ENCODE measurements around the gene CYGB. TPM values are rescaled to one million over a fixed set of nuclear protein-coding genes. Genes with fewer than 3 reads are reported as not detected.

Gene CYGB
- total and polyA plus RNA-seq, 9 of the 15 experiments (the other 6 are each of a cell fraction or from before 2014, with no cell fraction given): 0.08 to 0.95 (median 0.18) TPM; not detected in 5

- no peak overlapping the region for H3K4me2 ChIP-seq (ENCODE audit: insufficient read depth, low read length)
- no peak overlapping the region for H3K4me3 ChIP-seq
- BruUV-seq (replicated peaks): no TSS peak
- H4K20me1 ChIP-seq (replicated peaks; ENCODE audit: control insufficient read depth, insufficient read depth, low read length): 0 out of 2 replicates have a peak, but pooled peaks cover 3% of the 10 kb centered on the region
- H3K9me1 ChIP-seq (ENCODE audit: control insufficient read depth, insufficient read depth, low read length): no peaks in the 10 kb centered on the region
- peaks cover 9 to 40% of the 10 kb centered on the region in 2 experiments; a peak in 4 of 5 replicates for H3K4me1 ChIP-seq (replicated peaks in 1 of 2; ENCODE audit: control insufficient read depth in 2 of 2, insufficient read depth in 2 of 2, low read length in 2 of 2)
- H3K36me3 ChIP-seq (ENCODE audit: control insufficient read depth, insufficient read depth, low read length): no peaks in the 10 kb centered on the region
- H3K9ac ChIP-seq (ENCODE audit: insufficient read depth in 1 of 2, low read depth in 2 of 2, low read length in 2 of 2): peak overlapping the region in 1 of 2 experiments; percentile 48; a peak in 1 of 4 replicates
- WGBS (ENCODE audit: insufficient coverage, low coverage, missing lambda C conversion rate): 52% methylated on average over 10 of the region's 10 CpGs
- TF ChIP-seq, protein P1, sequence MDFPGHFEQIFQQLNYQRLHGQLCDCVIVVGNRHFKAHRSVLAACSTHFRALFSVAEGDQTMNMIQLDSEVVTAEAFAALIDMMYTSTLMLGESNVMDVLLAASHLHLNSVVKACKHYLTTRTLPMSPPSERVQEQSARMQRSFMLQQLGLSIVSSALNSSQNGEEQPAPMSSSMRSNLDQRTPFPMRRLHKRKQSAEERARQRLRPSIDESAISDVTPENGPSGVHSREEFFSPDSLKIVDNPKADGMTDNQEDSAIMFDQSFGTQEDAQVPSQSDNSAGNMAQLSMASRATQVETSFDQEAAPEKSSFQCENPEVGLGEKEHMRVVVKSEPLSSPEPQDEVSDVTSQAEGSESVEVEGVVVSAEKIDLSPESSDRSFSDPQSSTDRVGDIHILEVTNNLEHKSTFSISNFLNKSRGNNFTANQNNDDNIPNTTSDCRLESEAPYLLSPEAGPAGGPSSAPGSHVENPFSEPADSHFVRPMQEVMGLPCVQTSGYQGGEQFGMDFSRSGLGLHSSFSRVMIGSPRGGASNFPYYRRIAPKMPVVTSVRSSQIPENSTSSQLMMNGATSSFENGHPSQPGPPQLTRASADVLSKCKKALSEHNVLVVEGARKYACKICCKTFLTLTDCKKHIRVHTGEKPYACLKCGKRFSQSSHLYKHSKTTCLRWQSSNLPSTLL (IDR thresholded peaks at IDR 0.05): no peak
- TF ChIP-seq XRCC4 (IDR thresholded peaks at IDR 0.05; ENCODE audit: extremely low read depth, insufficient read depth, insufficient read length): no peak
- no peak for TF ChIP-seq ZNF133 (CRISPR knock-in tag; IDR thresholded peaks at IDR 0.05)
- no peak for TF ChIP-seq BCL6 (CRISPR knock-in tag; IDR thresholded peaks at IDR 0.05)
- no peak for TF ChIP-seq MED1 (CRISPR knock-in tag; IDR thresholded peaks at IDR 0.05; ENCODE audit: borderline replicate concordance)
- TF ChIP-seq PTRF (tag; IDR thresholded peaks at IDR 0.05): no peak
- no peak for TF ChIP-seq ZNF41 (CRISPR knock-in tag; conservative IDR thresholded peaks at IDR 0.05)
- no peak for TF ChIP-seq SRSF1 (IDR thresholded peaks at IDR 0.05; ENCODE audit: low read depth, low read length)
- TF ChIP-seq RERE (CRISPR knock-in tag; IDR thresholded peaks at IDR 0.05; ENCODE audit: borderline replicate concordance): no peak
- TF ChIP-seq NBN (IDR thresholded peaks at IDR 0.05; ENCODE audit: low read depth): no peak
- no peak for FAIRE-seq
- H2AFZ ChIP-seq (ENCODE audit: low read depth, low read length): no peak overlapping the region
- peaks cover 0 to 10% of the 10 kb centered on the region in 2 experiments; a peak in 2 of 5 replicates for H3K27me3 ChIP-seq (ENCODE audit: control insufficient read depth in 2 of 2, insufficient read depth in 2 of 2, low read length in 2 of 2)
- H3K27ac ChIP-seq (ENCODE audit: extremely low read depth, low read depth, low read length): no peak overlapping the region
- no peaks in the 10 kb centered on the region for H3K9me3 ChIP-seq (replicated peaks; ENCODE audit: control insufficient read depth, insufficient read depth, low read depth, low read length)
- DNase-seq (ENCODE audit: extremely low read depth in 1 of 4, low spot score in 3 of 4): no peak
- ATAC-seq: no peak
- ChIA-PET POLR2A (interaction anchor here (0.6 to 1.4 kb wide), 6 partner anchors 9 to 246 kb away, joined by 3 to 7 read pairs (median 4); no protein-coding TSS in a partner anchor), CTCF (ENCODE audit: low intra/inter-chr PET ratio) (no interaction called here)
- intact Hi-C loops (cut with micrococcal nuclease): no loop called here
- H3K79me2 ChIP-seq (ENCODE audit: control insufficient read depth, insufficient read depth, low read length): no peaks in the 10 kb centered on the region; the same call in 2 of the 3 replicates
- in situ Hi-C loops (cut with MboI): no loop called here
Measured at GRCh38 chr17:76490112-76490710, 47.3 kb downstream of the CYGB start.

Data from K562 (cell line).